Putamen (tissue), 1 donor: ENCODE results near the gene CABP1.

Source experiments
- DNase-seq: peaks from one replicate; pipeline ENCODE4 v3.0.0-alpha.2; 2016; ENCODE audit warnings: low spot score

The CABP1 gene

DNA sequence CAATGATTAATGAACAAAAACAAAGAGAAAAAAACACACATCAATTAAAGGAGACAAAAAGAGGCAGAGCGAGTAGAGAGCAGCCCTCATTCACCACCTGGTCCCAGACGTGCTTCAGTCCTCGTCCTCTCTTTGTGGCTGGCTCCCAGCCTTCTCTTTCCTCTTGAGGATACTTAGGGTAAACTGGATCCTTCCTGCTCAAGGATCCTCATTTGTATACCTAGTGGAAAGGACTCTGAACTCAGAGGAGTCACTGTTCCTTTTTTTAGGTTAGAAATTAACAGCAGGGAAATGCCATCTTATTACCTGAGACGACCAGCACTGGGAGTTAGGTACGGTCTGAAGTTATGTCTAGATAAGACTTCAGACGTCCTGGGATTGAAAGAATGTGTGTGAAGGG, 56.2 kb downstream of the CABP1 start:
- no peak for DNase-seq

DNA sequence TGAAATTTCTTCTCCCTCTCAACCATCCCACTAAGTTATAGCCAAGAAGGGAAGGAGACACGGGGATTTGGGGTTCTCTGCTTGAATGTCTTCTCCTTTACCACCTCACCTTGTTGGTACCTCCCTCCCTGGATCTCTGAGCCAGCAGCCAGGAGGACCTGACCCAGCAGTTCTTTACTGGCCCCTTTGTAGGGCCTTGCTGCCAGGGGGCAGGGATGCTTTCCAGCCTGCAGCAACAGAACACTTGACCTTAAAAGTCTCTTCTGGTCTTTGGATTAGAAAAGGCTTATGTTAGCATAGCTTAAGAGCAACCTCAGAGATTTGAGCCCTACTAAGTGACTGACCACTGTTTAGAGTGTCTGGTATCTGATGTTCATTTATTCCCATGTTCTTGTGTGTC, 56.9 kb downstream of the CABP1 start:
- DNase-seq, result no peak

- no peak for DNase-seq
These were observed 58.2 kb downstream of the CABP1 start for GRCh38 chr12:120698665-120699064.

- DNase-seq, result no peak
These were observed 59.1 kb downstream of the CABP1 start for GRCh38 chr12:120699553-120699952.

DNA sequence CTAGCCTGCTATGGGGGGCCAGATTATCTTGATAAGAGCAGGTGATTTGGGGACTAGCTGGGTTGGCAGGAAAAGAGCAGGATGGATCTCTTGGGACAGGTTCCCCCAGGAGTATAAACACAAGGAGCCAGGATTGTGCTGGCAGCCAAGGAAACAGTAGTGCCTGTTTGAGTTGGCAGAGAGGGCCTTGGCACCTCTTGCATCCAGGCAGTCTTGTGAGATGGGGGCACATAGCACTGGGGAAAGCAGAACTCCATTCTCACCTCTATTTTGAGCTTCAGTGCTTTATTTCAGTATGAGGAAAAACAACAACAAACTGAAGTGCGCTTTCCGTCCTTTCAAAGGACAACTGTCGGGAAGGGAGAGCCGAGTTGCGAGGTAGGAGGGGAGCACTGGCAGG, 60.5 kb downstream of the CABP1 start:
- DNase-seq, result no peak

DNA sequence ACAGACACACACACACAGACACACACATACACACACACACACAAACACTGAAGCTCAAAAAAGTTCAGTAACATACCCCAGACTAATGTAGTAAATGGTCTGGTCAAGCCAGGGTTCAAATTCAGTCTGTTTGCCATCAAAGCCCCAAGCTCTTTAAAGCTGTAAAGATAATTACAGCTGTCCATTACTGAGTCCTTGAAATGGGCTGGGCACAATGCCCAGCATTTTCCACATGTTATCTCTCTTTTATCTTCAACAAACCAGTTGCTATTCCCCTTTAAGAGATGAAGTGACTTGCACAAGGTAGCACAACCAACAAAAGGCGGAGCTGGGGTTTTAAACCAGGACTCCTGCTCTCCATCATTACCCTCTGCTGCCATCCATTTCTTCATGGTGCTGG, 62.2 kb downstream of the CABP1 start:
- DNase-seq, result no peak

DNA sequence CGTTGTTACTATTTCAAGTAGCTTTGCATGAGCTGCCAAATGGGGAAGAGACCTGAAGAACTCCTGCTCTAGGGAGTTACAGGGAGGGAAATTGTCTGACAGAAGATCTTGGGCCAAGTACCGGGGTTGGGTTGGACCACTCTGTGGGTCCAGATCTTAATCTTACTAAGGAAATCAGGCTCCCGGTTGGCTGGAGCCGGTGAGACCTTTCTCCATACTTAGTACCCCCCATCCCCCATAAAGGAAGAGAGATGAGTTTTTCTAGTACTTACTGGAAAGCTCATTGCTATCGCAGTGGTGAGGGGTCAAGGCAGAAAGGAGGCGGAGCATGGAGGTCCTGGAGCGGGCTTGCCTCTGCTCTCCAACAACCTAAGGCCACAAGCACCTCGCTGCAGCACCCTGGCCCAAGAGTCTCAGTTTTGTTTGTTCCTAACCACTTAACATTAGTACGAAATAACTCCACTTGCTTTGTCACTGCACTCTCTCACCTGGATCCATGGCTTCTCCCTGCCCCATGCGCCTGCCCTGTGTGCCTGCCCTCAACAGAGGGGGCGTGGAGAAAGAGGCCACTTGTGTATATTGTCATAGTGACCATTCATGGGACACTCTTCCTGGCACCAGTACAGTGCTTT, 63.0 kb downstream of the CABP1 start:
- no peak for DNase-seq

DNA sequence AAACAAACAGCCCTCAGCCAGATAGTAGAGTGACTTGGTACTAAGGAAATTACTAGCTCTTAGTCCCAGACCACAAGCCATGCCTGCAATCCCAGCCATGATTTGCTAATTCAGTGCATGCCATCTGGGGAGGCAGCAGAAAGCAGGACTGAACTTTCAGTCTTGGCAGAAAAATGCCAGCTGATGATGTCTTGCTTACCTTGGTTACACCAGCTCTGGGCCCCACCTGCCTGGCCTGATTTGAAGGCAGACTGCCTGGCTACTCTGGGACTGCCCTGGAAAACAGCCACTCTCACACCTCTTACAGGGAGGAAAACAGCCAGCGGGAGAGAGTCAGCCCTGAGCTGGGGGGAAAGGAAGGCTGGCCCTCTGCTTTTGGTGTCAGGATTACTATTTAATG, 65.2 kb downstream of the CABP1 start:
- no peak for DNase-seq

DNA sequence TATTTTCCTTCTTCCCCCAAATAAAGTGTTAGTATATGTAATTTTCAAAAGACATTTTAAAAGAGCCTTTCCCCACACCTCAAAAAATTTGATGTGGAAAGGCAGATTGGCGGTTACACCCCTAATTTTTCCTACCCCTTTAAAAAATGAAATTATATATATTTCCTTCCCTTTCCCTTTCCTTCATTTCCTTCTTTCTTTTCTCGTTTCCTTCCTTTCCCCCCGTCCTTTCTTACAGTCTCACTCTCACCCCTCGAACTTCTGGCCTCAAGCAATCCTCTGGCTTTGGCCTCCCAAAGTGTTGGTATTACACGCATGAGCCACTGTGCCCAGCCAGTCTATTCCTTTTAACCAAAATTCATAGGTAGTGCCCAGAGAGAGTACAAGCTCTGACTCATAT, 65.6 kb downstream of the CABP1 start:
- no peak for DNase-seq

DNA sequence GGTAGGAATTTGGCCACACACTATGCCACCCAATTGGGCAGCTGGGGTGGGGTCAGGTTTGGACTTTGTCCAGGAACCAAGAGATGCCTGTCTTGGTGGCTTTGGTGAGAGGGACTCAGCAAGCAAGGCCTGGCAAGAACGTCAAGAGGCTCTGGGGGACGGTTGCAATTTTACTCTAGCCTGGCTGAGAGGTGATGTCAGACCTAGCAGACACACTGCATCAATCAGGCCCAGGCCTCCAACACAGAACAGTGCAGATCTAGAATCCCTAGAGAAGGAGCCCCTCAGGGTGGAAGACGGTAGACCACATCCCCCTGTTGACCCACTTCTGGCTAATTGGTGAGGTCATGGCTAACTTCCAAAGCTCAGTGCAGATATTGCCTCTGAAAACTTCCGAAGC, 68.2 kb downstream of the CABP1 start:
- DNase-seq, result no peak

GRCh38 chr12:120710031-120710804, 69.8 kb downstream of the CABP1 start, which contains the start of gene UNC119B:
TSS of gene UNC119B (plus strand) at chr12:120710458. CDS start at chr12:120710475, 17 bp downstream.
- peak; percentile 60 for DNase-seq

- no peak for DNase-seq
These were observed 70.4 kb downstream of the CABP1 start for GRCh38 chr12:120710805-120711296.

DNA sequence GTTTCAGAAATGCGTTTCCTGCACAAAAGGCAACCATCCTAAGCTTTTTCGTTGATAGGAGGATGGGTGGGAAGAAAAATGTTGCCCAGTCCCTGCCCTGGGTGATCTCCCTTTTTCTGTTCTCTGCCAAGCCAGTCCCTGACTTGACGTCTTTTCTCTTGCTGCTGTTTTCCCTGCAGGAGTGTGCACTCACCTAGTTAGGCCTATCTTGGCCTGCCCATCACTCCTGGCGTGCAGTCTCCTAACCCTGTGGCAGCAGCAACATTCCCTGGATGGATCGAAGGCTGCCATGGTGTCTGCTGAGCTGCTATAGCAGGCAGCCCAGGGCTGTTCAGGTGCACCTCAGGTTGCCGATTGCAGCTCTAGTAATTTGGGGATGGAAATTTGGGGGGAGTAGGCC, 71.0 kb downstream of the CABP1 start:
- DNase-seq, result no peak

- no peak for DNase-seq
These were observed 72.2 kb downstream of the CABP1 start for GRCh38 chr12:120712610-120713009.

GRCh38 chr12:120713861-120714482, 73.5 kb downstream of the CABP1 start:
- peak; percentile 72 for DNase-seq
